Type B pancreatic cell (in vitro differentiated cells): ENCODE measurements around the gene NOTO. TPM values are rescaled to one million over a fixed set of nuclear protein-coding genes. Genes with fewer than 3 reads are reported as not detected.
A peak's percentile ranks its signal among the peaks of the same experiment; 100 is the strongest.
"Not testable (repeated sequence)": the region's sequence is repeated elsewhere in the genome, so short reads cannot be mapped to it uniquely, and the experiment has no call there.

Experiments used
- DNase-seq: peaks from one replicate; pipeline ENCODE4 v3.0.0; 2021; ENCODE audit warnings: mixed read lengths; ENCODE audit not compliant: unreplicated experiment; ENCODE audit errors: extremely low spot score
- H3K27ac Mint-ChIP-seq: 2 replicates; pipeline ENCODE4 v1.8.0; 2021; ENCODE audit warnings: mild to moderate bottlenecking, mixed read lengths
- H3K27me3 Mint-ChIP-seq: 2 replicates; pipeline ENCODE4 v1.8.0; 2021; ENCODE audit warnings: mixed read lengths
- H3K36me3 Mint-ChIP-seq: 2 replicates; pipeline ENCODE4 v1.8.0; 2021; ENCODE audit warnings: mixed read lengths
- H3K4me1 Mint-ChIP-seq: one replicate; pipeline ENCODE4 v1.8.0; 2021; ENCODE audit warnings: mixed read lengths; ENCODE audit not compliant: unreplicated experiment
- H3K4me3 Mint-ChIP-seq: 2 replicates; pipeline ENCODE4 v1.8.0; 2021; ENCODE audit warnings: mild to moderate bottlenecking, mixed read lengths
- H3K9me3 Mint-ChIP-seq: 2 replicates; pipeline ENCODE4 v1.8.0; 2021; ENCODE audit warnings: mixed read lengths
- CTCF ChIP-seq: fragments of 200-600 bp; sonication (generic); conservative IDR thresholded peaks from 2 replicates; pipeline ENCODE4 v1.5.0; 2021; ENCODE audit warnings: antibody characterized with exemption, mild to moderate bottlenecking
- long read RNA-seq: library from polyadenylated mRNA; unstranded; transcript quantifications from one replicate; pipeline ENCODE4 v2.0.0, GENCODE V29; 2020
- total RNA-seq: library from RNA; stranded (reverse); gene quantifications from 2 replicates; pipeline ENCODE4 v1.2.1, GENCODE V29; 2021; ENCODE audit warnings: low replicate concordance

The NOTO gene, protein sequence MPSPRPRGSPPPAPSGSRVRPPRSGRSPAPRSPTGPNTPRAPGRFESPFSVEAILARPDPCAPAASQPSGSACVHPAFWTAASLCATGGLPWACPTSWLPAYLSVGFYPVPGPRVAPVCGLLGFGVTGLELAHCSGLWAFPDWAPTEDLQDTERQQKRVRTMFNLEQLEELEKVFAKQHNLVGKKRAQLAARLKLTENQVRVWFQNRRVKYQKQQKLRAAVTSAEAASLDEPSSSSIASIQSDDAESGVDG
- not detected in 2 replicates for total RNA-seq
- long read RNA-seq, partial matches to known transcripts = 0 of 1 reads
- long read RNA-seq, other reads (novel, unspliced or antisense) = 0 of 1 reads

DNA sequence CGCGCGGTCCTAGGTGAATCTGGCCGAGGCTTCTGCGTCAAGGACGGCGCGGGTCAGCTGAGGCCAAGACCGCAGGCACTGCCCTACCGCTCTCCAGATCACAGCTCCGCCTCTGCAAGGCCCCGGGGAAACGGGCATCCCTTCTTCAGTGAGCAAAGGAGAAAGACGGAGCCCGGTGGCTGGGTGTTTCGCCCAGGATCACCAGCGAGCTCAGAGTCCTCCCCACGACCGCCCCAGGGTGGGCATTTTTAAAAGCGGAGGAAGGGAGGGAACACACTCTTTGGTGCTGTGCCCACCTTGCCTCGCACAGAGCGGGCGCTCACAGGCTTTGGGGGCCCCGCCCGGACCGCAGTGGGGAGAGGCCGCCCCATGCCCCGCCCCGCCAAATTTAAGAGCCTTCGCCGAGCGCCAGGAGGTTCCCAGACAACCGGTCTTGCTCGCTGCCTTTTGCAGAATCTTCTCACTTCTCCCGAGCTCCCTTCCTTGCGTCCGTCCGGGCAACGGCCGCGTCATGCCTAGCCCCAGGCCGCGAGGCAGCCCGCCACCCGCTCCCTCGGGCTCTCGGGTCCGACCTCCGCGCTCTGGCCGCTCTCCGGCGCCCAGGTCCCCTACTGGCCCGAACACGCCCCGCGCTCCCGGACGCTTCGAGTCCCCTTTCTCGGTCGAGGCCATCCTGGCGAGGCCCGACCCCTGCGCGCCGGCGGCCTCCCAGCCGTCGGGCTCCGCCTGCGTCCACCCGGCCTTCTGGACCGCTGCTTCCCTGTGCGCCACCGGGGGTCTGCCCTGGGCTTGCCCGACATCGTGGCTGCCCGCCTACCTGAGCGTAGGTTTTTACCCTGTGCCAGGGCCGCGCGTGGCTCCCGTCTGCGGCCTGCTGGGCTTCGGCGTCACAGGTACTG, at the start of gene NOTO:
Gene NOTO (plus strand): TSS at position 419 of the 899 bp plus-strand sequence. CDS start 93 bp downstream, at position 512.
- DNase-seq = no peak
- Mint-ChIP-seq H3K36me3 (peaks cover 5% of the 10 kb centered on the region), H3K27ac (no peak within 1 kb of the TSS), H3K4me1 (peaks cover 5% of the 10 kb centered on the region), H3K9me3 (no peaks in the 10 kb centered on the region), H3K27me3 (peaks cover 83% of the 10 kb centered on the region), H3K4me3 (peak within 1 kb of the TSS; percentile 71)
- TF ChIP-seq CTCF = no peak

GRCh38 chr2:73156539-73157124, 45.7 kb upstream of the NOTO start:
- no peak overlapping the region for H3K4me3 Mint-ChIP-seq
- peak; percentile 75 for TF ChIP-seq CTCF

GRCh38 chr2:73162856-73163391, 39.5 kb upstream of the NOTO start:
- TF ChIP-seq CTCF = no peak
- Mint-ChIP-seq H3K36me3 (no peaks in the 10 kb centered on the region), H3K4me3 (no peak overlapping the region), H3K4me1 (no peaks in the 10 kb centered on the region), H3K27ac (no peak overlapping the region), H3K9me3 (no peaks in the 10 kb centered on the region), H3K27me3 (peaks cover 30% of the 10 kb centered on the region)
- no peak for DNase-seq

More at GRCh38 chr2:73156539-73157124, 45.7 kb upstream of the NOTO start:
- H3K27me3 Mint-ChIP-seq = peaks cover 62% of the 10 kb centered on the region
- no peak for DNase-seq
- H3K36me3 Mint-ChIP-seq = no peaks in the 10 kb centered on the region
- peaks cover 7% of the 10 kb centered on the region for H3K4me1 Mint-ChIP-seq
- H3K27ac Mint-ChIP-seq = no peak overlapping the region
- H3K9me3 Mint-ChIP-seq = no peaks in the 10 kb centered on the region

GRCh38 chr2:73163483-73164367, 38.6 kb upstream of the NOTO start:
- peaks cover 25% of the 10 kb centered on the region for H3K27me3 Mint-ChIP-seq
- no peaks in the 10 kb centered on the region for H3K4me1 Mint-ChIP-seq
- no peaks in the 10 kb centered on the region for H3K36me3 Mint-ChIP-seq
- H3K27ac Mint-ChIP-seq = no peak overlapping the region
- peak; percentile 83 for DNase-seq
- no peak overlapping the region for H3K4me3 Mint-ChIP-seq
- peak; percentile 94 for TF ChIP-seq CTCF
- no peaks in the 10 kb centered on the region for H3K9me3 Mint-ChIP-seq

DNA sequence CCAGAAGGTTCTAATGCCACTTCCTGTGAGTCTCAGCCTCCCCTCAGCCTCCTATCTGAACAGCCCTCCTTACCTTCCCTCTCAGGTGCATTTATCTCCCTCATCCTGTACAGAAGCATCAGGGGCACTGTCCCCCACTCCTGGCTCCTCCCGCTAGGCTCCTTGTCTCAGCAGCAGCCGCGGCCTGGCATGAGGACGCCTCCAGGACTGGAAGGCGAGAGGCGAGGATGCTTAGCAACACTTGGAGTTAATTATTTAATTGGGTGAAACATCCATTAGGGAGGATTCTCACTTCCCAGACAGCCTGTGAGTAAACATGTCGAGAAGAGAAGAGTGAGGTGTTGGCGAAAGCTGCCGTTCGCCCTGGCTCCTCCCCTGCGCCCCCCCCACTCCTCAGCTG, 36.4 kb upstream of the NOTO start:
- not testable (repeated sequence) for H3K9me3 Mint-ChIP-seq, H3K36me3 Mint-ChIP-seq, DNase-seq, H3K4me3 Mint-ChIP-seq, H3K4me1 Mint-ChIP-seq, H3K27ac Mint-ChIP-seq
- H3K27me3 Mint-ChIP-seq = peaks cover 12% of the 10 kb centered on the region

- not testable (repeated sequence) for H3K36me3 Mint-ChIP-seq, H3K4me1 Mint-ChIP-seq
These were observed 35.6 kb upstream of the NOTO start for GRCh38 chr2:73166813-73167212.

DNA sequence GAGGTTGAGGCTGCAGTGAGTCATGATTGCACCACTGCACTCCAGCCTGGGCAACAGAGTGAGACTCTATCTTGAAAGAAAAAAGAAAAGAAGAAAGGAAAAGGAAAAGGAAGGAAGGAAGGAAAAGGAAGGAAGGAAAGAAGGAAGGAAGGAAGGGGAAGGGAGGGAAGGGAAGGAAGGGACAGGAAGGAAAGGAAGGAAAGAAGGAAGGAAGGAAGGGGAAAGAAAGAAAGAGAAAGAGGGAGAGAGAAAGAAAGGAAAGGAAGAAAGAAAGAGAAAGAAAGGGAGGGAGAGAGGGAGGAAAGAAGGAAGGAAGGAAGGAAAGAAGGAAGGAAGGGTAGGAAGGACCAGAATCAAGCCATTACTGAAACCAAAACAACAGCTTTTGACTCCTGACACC, 34.0 kb upstream of the NOTO start:
- peaks cover 22% of the 10 kb centered on the region for H3K27me3 Mint-ChIP-seq
- DNase-seq, H3K4me1 Mint-ChIP-seq, H3K27ac Mint-ChIP-seq, H3K4me3 Mint-ChIP-seq, H3K9me3 Mint-ChIP-seq, H3K36me3 Mint-ChIP-seq: not testable (repeated sequence)

More at GRCh38 chr2:73166813-73167212, 35.6 kb upstream of the NOTO start:
- DNase-seq, H3K27me3 Mint-ChIP-seq, H3K9me3 Mint-ChIP-seq, H3K27ac Mint-ChIP-seq, H3K4me3 Mint-ChIP-seq: not testable (repeated sequence)

- H3K4me1 Mint-ChIP-seq, DNase-seq, H3K4me3 Mint-ChIP-seq, H3K9me3 Mint-ChIP-seq, H3K27ac Mint-ChIP-seq, H3K36me3 Mint-ChIP-seq: not testable (repeated sequence)
- peaks cover 36% of the 10 kb centered on the region for H3K27me3 Mint-ChIP-seq
These were observed 32.0 kb upstream of the NOTO start for GRCh38 chr2:73170341-73170740.
